GM18507 (cell line): ENCODE results near the gene GLTP.

ENCODE experiments used
- DNase-seq: peaks from one replicate; pipeline ENCODE4 v3.0.0; 2011; ENCODE audit warnings: low read depth; ENCODE audit not compliant: insufficient read length; ENCODE audit errors: extremely low spot score
- FAIRE-seq: peaks from 2 replicates; lab custom pipeline; 2011; peaks lifted over from hg19 to GRCh38; lab: Jason Lieb, UNC

Gene GLTP

DNA sequence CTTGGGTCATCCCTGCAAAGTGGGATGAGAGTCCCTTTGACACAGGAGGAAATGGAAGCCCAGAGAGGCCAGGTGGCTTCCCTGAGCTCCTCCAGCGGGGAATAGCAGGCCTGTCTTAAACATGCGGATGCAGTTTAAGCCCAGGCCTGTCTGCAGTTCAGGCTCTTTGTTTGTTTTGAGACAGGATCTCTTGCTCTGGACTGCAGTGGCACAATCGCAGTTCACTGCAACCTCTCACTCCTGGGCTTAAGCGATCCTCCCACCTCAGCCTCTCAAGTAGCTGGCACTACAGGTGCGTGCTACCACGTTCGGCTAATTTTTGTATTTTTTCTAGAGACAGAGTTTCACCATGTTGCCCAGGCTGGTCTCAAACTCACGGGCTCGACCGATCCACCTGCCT lies 50.7 kb downstream of the GLTP start:
- FAIRE-seq (no peak), DNase-seq (no peak)

- no peak for FAIRE-seq
- DNase-seq = no peak
Observed at GRCh38 chr12:109828754-109829511, 51.4 kb downstream of the GLTP start.

DNA sequence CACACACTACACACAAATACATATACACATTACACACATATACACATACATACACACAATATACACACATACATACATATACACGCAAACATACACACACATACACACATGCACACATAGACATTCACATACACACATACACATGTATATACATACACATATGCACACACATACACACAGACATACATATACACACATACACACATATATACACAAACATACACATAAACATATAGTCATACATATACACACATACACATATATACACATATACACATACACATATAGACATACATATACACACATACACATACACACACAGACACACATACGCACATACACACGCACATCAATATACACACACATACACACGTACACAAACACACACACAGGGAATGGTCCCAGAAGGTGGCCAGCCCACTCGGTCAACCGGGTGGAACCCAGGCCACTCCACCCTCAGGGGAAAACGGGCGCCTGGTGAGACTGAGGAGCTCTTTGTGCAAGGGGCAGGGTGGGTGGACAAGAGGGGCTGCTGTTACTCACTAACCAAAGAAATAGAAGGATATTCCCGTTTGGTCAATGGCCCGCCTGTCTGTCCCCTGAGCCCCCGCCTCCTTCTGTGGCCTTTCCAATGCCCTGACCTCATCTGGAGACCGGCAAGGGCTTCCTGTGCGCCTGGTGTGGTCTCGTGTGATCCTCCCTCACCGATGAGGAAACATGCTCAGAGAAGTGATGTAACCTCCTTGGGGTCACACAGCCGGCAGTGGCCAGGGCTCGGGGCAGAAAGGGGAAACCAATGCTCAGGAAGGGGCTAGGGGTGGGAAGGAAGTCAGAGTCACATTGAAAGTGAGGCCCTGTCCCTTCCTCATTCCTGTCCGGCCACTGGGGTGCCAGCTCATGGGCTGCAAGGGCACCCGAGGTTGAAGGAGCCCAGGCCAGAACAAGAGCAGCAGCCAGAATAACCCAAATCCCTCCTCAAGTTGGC lies 52.5 kb downstream of the GLTP start:
- DNase-seq = no peak
- no peak for FAIRE-seq

DNA sequence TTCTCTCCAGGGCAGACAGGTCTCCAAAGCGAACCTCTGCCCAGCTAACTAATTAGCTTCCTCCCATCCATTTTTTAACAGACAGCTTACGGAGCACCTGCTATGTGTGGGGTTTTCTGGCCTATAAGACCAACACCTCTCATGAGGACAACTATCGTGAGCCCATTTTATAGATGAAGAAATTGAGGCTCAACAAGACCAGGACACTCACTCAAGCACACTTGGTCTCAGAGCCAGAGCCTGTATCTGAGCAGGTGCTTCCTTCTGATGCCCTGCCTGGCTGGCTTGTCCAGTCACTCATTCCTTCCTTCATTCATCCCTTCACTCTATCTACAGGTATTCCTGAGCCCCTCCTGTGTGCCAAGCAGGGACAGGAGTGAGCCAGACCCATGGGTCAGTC lies 53.3 kb downstream of the GLTP start:
- no peak for FAIRE-seq

GRCh38 chr12:109824731-109825130 lies 55.6 kb downstream of the GLTP start:
- DNase-seq (no peak), FAIRE-seq (no peak)

More for the DNA sequence above, 53.3 kb downstream of the GLTP start:
- no peak for DNase-seq

GRCh38 chr12:109822951-109823411 lies 57.4 kb downstream of the GLTP start:
- DNase-seq = no peak
- FAIRE-seq = no peak

- FAIRE-seq (no peak), DNase-seq (no peak)
Observed at GRCh38 chr12:109822416-109822815, 57.9 kb downstream of the GLTP start.

GRCh38 chr12:109821968-109822367 lies 58.4 kb downstream of the GLTP start:
- DNase-seq (no peak), FAIRE-seq (no peak)

DNA sequence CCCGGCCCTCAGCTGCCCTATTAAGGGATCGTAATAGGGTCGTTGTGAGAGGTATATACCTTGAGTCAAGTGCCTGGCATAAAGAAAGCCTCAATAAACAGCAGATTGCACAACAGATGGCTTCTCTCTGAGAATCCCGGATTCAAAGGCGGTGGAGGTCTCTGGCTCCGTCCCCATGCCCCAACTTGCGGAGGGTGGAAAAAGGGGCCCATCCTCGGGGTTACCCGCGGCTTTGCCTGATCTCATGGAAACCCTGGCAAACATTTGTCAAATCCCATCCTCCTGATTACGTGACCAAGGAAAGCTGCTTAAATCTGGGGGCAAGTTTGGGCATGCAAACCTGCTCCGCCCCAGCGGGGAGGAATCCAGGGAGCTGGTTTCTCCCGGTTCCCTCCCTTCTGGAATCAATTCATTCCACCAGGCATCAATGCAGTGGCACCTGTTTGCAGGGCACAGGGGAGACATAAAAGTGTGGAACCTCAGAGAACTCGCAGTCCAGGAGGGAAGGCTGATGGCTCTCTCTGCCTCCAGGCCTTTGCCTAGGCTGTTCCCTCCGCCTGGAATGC lies 59.4 kb downstream of the GLTP start:
- no peak for FAIRE-seq
- DNase-seq = no peak

DNA sequence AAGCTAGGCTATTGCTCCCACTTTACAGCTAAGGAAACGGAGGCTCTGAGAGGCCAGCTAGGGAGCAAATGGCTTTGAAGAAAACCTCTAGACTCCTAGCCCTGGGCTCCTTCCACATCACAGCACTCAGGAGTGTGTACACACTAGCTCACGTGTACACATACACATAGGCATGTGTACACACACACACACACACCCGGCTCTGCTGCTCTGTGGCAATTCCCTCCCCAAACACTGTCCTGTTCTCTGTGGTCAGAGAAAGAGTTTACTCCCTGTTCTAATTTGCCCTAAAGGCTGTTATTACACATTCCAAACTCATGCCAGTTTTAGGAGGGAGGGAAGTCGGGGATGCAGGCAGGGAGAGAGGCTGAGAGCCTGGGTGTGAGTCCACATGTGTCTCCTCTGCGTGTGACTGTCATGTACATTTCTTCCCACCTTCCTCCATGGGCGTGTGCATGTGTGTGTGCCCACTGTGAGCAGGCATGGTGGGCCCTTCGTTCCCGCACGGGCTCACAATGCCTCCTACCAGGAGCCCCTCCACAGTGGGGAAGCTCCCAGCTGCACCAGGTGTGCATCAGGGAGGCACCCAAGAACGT lies 61.3 kb downstream of the GLTP start:
- no peak for FAIRE-seq
- DNase-seq = no peak

- DNase-seq (no peak), FAIRE-seq (no peak)
Observed at GRCh38 chr12:109818253-109818652, 62.1 kb downstream of the GLTP start.

GRCh38 chr12:109817627-109818231 lies 62.6 kb downstream of the GLTP start:
- DNase-seq (no peak), FAIRE-seq (no peak)

GRCh38 chr12:109816870-109817269 lies 63.5 kb downstream of the GLTP start:
- no peak for FAIRE-seq
- no peak for DNase-seq

GRCh38 chr12:109815757-109816617 lies 64.4 kb downstream of the GLTP start:
- DNase-seq = no peak
- no peak for FAIRE-seq

DNA sequence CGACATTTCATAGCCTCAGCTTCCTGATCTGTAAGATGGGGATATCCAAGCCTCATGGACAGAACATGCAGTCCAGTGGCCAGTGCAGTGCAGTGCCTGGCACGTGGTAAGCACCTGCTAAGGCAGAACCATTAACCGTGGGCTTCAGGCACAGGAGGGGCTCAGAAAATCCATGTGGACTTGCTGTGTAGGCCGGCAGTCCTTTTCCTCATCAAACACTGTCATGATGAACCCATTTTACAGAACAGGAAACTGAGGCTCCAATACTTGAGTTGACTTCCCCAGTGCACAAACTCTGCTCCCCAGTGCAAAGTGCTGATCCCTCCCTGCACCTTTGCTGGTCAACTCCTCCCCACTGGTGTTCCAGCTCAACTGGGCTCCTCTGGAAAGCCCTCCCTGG lies 65.1 kb downstream of the GLTP start:
- FAIRE-seq (no peak), DNase-seq (no peak)

DNA sequence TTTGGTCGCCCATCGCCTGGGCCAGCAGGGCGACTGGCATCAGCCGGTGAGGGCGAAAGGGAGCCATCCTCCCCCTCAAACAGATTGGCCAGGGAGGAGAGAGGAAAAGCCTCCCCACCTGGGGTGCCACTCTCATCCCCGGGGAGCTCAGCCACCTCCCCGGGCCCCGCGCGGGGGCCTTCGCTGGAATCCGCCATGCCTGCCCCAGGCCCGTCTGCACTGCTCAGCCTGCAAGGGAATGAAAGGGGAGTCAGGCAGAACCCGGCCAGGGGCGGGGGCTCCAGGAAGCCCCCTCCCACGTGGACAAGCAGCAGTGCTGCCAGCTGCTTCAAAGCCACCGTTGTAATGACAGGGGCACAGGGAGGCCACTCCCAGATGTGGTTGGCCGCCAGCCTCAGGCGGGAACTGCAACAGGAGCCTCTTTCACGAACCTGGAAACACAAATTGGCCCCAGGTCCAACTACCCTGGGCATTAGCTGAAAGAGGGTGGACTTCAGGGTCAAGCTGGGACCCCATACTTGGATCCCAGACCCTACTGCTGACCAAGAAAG lies 65.7 kb downstream of the GLTP start:
- no peak for FAIRE-seq
- DNase-seq = no peak

GRCh38 chr12:109813810-109814416 lies 66.4 kb downstream of the GLTP start:
- FAIRE-seq (no peak), DNase-seq (no peak)

GRCh38 chr12:109811624-109811995 lies 68.7 kb downstream of the GLTP start:
- DNase-seq = no peak
- FAIRE-seq = no peak
